ENCODE data around the gene SPIRE1.

SPIRE1 gene

DNA sequence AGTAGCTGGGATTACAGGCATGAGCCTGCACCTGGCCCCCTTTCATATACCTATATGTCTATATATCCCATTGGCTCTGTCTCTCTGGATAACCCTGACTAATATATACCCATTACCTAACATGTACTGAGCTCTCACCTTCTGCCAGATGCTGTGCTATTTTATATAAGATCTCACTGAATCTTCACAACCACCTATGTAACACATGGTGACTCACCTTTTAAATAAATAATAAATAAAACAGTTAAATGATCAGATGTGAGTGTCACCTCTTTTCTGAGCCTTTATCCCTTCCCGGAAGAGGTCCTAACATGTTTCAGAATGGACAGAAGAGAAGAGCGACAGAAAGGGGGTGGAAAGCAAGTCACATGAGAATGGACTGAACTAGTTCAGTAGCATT, 123.1 kb downstream of the SPIRE1 start:
- TF ChIP-seq, protein P1, sequence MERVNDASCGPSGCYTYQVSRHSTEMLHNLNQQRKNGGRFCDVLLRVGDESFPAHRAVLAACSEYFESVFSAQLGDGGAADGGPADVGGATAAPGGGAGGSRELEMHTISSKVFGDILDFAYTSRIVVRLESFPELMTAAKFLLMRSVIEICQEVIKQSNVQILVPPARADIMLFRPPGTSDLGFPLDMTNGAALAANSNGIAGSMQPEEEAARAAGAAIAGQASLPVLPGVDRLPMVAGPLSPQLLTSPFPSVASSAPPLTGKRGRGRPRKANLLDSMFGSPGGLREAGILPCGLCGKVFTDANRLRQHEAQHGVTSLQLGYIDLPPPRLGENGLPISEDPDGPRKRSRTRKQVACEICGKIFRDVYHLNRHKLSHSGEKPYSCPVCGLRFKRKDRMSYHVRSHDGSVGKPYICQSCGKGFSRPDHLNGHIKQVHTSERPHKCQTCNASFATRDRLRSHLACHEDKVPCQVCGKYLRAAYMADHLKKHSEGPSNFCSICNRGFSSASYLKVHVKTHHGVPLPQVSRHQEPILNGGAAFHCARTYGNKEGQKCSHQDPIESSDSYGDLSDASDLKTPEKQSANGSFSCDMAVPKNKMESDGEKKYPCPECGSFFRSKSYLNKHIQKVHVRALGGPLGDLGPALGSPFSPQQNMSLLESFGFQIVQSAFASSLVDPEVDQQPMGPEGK (CRISPR knock-in tag; IDR thresholded peaks at IDR 0.05; ENCODE audit: borderline replicate concordance) = no peak
- no peak for TF ChIP-seq PPARA (CRISPR knock-in tag; IDR thresholded peaks at IDR 0.05; ENCODE audit: borderline replicate concordance)
- TF ChIP-seq BACH2 (CRISPR knock-in tag; IDR thresholded peaks at IDR 0.05; ENCODE audit: borderline replicate concordance) = no peak
- TF ChIP-seq ESRRG (CRISPR knock-in tag; IDR thresholded peaks at IDR 0.05) = no peak
- TF ChIP-seq ISL1 (CRISPR knock-in tag; IDR thresholded peaks at IDR 0.05) = no peak
- no peak for TF ChIP-seq ZC3H10 (CRISPR knock-in tag; IDR thresholded peaks at IDR 0.05)
- TF ChIP-seq ZNF70 (CRISPR knock-in tag; IDR thresholded peaks at IDR 0.05) = no peak
- ATAC-seq = no peak

DNA sequence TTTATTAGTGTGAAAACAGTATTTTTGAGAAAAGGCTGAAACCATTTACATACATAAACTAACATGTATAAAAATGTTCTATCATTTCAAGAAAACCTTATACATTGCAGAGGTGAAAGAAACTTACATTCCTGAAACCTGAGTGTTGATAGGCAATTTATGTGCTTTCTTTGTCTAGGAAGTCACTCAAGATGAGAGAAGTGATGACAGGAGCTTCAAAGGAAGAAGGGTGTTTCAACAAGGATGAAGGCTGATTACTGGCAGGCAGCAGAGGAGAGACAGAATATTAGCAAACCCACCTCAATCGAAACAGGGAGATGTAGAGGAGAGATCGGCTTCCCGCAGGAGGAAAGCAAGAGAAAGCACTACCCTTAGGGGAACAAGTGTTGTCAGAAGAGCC, 125.2 kb downstream of the SPIRE1 start:
- TF ChIP-seq, protein P2, sequence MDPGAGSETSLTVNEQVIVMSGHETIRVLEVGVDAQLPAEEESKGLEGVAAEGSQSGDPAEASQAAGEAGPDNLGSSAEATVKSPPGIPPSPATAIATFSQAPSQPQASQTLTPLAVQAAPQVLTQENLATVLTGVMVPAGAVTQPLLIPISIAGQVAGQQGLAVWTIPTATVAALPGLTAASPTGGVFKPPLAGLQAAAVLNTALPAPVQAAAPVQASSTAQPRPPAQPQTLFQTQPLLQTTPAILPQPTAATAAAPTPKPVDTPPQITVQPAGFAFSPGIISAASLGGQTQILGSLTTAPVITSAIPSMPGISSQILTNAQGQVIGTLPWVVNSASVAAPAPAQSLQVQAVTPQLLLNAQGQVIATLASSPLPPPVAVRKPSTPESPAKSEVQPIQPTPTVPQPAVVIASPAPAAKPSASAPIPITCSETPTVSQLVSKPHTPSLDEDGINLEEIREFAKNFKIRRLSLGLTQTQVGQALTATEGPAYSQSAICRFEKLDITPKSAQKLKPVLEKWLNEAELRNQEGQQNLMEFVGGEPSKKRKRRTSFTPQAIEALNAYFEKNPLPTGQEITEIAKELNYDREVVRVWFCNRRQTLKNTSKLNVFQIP (CRISPR knock-in tag; IDR thresholded peaks at IDR 0.05; ENCODE audit: borderline replicate concordance, low read depth) = no peak
- TF ChIP-seq OSR1 (CRISPR knock-in tag; IDR thresholded peaks at IDR 0.05) = no peak
- no peak for TF ChIP-seq CSDC2 (CRISPR knock-in tag; IDR thresholded peaks at IDR 0.05)
- TF ChIP-seq RARB (CRISPR knock-in tag; IDR thresholded peaks at IDR 0.05) = no peak
- no peak for TF ChIP-seq TCF4 (CRISPR knock-in tag; IDR thresholded peaks at IDR 0.05; ENCODE audit: borderline replicate concordance)
- TF ChIP-seq ZNF8 (CRISPR knock-in tag; IDR thresholded peaks at IDR 0.05) = no peak
- TF ChIP-seq ZNF565 (CRISPR knock-in tag; conservative IDR thresholded peaks at IDR 0.05; ENCODE audit: low read depth) = no peak
- TF ChIP-seq BACH2 (CRISPR knock-in tag; IDR thresholded peaks at IDR 0.05; ENCODE audit: borderline replicate concordance) = no peak
- no peak for TF ChIP-seq ZFP3 (CRISPR knock-in tag; IDR thresholded peaks at IDR 0.05)
- TF ChIP-seq ISL1 (CRISPR knock-in tag; IDR thresholded peaks at IDR 0.05) = no peak
- TF ChIP-seq TOX (CRISPR knock-in tag; IDR thresholded peaks at IDR 0.05; ENCODE audit: borderline replicate concordance) = no peak
- TF ChIP-seq, protein P3, sequence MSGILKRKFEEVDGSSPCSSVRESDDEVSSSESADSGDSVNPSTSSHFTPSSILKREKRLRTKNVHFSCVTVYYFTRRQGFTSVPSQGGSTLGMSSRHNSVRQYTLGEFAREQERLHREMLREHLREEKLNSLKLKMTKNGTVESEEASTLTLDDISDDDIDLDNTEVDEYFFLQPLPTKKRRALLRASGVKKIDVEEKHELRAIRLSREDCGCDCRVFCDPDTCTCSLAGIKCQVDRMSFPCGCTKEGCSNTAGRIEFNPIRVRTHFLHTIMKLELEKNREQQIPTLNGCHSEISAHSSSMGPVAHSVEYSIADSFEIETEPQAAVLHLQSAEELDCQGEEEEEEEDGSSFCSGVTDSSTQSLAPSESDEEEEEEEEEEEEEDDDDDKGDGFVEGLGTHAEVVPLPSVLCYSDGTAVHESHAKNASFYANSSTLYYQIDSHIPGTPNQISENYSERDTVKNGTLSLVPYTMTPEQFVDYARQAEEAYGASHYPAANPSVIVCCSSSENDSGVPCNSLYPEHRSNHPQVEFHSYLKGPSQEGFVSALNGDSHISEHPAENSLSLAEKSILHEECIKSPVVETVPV (CRISPR knock-in tag; IDR thresholded peaks at IDR 0.05) = no peak
- TF ChIP-seq PPARA (CRISPR knock-in tag; IDR thresholded peaks at IDR 0.05; ENCODE audit: borderline replicate concordance) = no peak
- ATAC-seq = no peak

DNA sequence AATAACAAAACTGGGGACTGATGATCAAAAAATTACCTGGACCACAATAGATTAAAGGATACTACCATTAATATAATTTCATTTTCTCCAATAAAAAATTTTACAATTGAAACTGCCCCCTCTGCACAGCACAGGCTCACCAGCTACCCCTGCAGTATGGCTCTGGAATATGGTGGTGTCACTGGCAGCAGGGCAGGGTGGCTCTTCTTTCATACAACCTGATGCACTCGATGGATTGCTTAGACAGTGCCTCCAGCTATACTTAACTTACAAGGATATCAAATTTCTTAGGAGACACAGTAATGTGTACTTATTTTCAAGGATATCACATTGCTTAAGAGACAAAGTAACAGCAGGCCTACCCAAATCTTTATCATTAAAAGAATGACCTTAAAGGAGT, 126.2 kb downstream of the SPIRE1 start:
- peak; percentile 57; the same call in 2 of the 3 replicates for ATAC-seq
- TF ChIP-seq ZFP30 (CRISPR knock-in tag; IDR thresholded peaks at IDR 0.05) = no peak
- TF ChIP-seq, protein P3 (CRISPR knock-in tag; IDR thresholded peaks at IDR 0.05) = no peak

DNA sequence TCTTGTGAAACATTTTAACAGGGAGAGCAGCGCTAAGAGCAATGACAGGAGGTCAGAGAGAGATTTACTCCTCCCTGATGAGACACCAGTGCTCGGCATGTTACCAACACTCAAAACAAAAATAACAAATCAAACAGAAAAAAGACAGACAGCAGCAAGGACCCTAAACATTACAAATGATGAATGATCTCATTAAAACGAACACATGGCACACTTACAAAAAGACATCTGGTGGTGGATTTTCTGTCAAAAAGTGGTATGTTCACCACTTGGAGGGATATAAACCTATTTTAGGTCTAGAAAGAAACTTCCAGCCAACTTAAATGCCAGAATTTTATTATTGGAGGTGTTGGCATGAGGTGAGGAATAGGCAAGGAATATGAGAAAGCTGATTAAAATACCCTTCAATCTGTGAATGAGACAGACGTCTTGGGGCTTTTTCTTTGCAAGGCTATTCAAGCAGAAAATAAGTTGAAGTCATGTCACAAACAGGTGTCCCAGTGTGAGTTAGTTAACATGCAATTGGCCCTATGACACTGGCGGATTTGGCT, 137.4 kb downstream of the SPIRE1 start:
- TF ChIP-seq ZFP3 (CRISPR knock-in tag; IDR thresholded peaks at IDR 0.05) (no peak), ZFP30 (CRISPR knock-in tag; IDR thresholded peaks at IDR 0.05) (no peak), GLIS3 (CRISPR knock-in tag; IDR thresholded peaks at IDR 0.05) (no peak), ZC3H10 (CRISPR knock-in tag; IDR thresholded peaks at IDR 0.05) (no peak), OSR1 (CRISPR knock-in tag; IDR thresholded peaks at IDR 0.05) (no peak), ISL1 (CRISPR knock-in tag; IDR thresholded peaks at IDR 0.05) (0 out of 2 replicates have a peak, but pooled peaks have one; percentile 26), CSDC2 (CRISPR knock-in tag; IDR thresholded peaks at IDR 0.05) (no peak), TCF4 (CRISPR knock-in tag; IDR thresholded peaks at IDR 0.05; ENCODE audit: borderline replicate concordance) (peak; percentile 41; the same call in 1 of the 2 replicates)
- TF ChIP-seq, protein P4, sequence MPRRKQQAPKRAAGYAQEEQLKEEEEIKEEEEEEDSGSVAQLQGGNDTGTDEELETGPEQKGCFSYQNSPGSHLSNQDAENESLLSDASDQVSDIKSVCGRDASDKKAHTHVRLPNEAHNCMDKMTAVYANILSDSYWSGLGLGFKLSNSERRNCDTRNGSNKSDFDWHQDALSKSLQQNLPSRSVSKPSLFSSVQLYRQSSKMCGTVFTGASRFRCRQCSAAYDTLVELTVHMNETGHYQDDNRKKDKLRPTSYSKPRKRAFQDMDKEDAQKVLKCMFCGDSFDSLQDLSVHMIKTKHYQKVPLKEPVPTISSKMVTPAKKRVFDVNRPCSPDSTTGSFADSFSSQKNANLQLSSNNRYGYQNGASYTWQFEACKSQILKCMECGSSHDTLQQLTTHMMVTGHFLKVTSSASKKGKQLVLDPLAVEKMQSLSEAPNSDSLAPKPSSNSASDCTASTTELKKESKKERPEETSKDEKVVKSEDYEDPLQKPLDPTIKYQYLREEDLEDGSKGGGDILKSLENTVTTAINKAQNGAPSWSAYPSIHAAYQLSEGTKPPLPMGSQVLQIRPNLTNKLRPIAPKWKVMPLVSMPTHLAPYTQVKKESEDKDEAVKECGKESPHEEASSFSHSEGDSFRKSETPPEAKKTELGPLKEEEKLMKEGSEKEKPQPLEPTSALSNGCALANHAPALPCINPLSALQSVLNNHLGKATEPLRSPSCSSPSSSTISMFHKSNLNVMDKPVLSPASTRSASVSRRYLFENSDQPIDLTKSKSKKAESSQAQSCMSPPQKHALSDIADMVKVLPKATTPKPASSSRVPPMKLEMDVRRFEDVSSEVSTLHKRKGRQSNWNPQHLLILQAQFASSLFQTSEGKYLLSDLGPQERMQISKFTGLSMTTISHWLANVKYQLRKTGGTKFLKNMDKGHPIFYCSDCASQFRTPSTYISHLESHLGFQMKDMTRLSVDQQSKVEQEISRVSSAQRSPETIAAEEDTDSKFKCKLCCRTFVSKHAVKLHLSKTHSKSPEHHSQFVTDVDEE (CRISPR knock-in tag; IDR thresholded peaks at IDR 0.05) = 0 out of 2 replicates have a peak, but pooled peaks have one; percentile 14
- TF ChIP-seq, protein P5, sequence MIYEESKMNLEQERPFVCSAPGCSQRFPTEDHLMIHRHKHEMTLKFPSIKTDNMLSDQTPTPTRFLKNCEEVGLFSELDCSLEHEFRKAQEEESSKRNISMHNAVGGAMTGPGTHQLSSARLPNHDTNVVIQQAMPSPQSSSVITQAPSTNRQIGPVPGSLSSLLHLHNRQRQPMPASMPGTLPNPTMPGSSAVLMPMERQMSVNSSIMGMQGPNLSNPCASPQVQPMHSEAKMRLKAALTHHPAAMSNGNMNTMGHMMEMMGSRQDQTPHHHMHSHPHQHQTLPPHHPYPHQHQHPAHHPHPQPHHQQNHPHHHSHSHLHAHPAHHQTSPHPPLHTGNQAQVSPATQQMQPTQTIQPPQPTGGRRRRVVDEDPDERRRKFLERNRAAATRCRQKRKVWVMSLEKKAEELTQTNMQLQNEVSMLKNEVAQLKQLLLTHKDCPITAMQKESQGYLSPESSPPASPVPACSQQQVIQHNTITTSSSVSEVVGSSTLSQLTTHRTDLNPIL (CRISPR knock-in tag; IDR thresholded peaks at IDR 0.05; ENCODE audit: low read depth) = no peak
- TF ChIP-seq, protein P2 (CRISPR knock-in tag; IDR thresholded peaks at IDR 0.05; ENCODE audit: borderline replicate concordance, low read depth) = no peak
- ATAC-seq = no peak
